Gastroesophageal sphincter (tissue), 2 donors: Measurements from ENCODE around the gene NSRP1.

ENCODE experiments used
- POLR2A ChIP-seq, 2 donors: fragments of 450-650 bp; IDR thresholded peaks; one replicate each; pipeline ENCODE4 v1.6.1; 2017; ENCODE audit warnings: antibody characterized with exemption in 2 of 2, mild to moderate bottlenecking in 2 of 2, moderate library complexity in 1 of 2
- POLR2AphosphoS5 ChIP-seq: sonication (generic); formaldehyde crosslinking; IDR thresholded peaks from one replicate; pipeline ENCODE4 v1.6.1; 2017; ENCODE audit warnings: antibody characterized with exemption

GRCh38 chr17:30225112-30225511, 108.5 kb downstream of the NSRP1 start:
- TF ChIP-seq POLR2AphosphoS5 (no peak), POLR2A (IDR thresholded peaks at IDR 0.05) (no peak)
